ENCODE results near the gene GPR87.

GPR87 gene

DNA sequence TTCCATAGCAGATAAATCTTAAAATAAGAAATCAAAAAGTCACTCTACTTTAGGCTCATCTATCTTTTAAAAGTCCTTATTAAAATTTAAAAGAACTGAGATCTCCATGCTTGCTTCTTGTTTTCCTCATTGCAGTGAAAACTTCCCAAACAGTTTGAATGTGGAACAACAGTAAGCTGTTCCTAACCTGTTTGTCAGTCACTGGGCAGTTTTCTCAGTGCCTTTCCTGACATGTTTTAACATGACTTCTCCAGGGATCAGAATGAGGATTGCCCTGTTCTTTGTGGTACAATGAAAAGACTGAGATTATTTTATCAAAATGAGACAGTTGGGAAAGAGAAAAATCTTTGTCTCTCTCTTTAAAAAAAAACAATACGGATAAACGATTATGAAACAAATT is 774 bp downstream of the GPR87 start:
- DNase-seq (ENCODE audit: low spot score) = no peak

DNA sequence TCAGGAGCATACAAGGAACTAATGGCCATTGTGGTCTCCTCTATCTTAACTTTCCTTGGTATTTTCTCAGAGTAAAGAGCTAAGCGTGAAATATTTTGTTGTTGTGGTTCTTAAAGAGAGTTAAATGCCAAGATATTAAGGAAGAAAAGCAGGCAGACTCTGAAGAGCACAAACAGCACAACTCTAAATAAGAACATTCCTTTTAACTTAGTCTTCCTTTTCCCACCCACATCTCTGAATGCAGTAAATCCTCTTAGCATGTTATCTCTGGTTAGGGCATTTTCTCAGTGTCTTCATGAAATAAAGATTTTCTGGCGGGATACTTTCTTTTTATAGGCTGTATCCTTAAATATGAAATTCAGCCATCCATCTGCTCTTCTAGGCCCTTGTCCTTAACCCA is 1.5 kb downstream of the GPR87 start:
- no peak for DNase-seq (ENCODE audit: low spot score)

DNA sequence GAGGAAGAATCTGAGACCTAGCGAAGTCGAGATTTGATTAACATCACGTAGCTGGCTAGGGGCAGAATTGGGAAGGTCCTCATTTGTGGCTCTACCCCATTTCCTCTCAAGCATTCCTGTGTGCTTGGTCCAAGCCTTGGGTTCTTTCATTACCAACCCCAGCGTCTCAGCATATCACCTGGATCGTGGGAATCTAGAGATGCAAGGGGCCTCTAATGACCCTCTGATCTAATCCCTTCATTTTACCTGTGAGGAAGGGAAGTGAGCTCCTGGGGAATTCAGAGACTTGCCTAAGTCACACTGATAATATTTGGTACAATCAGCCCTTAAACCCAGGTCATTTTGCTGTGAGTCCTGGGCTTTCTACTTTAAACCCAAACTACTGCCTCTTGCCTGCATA is 2.0 kb downstream of the GPR87 start:
- DNase-seq (ENCODE audit: low spot score) = no peak

DNA sequence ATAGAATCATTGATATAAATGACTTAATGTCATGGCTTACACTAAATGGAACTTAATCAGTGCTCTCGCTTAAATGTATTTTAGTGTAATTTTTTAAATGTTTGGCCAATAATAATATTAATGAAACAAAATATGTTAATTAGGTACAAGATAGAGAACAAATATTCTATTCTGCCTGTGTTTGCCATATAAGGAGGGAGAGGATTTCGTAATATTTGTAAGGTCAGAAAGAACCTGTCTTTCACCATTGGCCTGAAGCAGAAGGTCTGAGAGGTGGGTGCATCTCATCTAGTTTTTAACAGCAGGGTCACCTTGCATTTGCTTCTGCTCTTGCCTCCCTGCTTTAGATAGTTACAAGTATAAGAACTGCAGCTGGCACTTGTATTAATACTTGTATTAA is 2.5 kb downstream of the GPR87 start:
- no peak for DNase-seq (ENCODE audit: low spot score)

DNA sequence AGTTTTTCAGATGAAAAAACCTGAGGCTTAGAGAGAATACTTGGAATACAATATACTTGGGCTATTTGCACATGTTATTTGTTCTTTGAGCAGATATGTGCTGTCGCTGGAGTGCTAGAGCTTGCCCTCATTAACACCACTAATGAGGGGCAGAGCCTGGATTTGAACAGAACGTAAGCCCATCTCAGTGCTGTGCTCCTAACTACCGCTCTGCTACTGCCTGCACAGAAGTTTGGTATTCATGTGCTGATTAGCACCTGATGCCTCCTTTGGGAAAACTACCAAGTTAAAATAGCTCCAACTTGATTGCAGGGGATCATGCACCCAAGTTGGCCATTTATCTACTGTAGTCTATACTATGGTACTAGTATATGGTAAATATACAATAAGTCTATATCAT is 3.6 kb downstream of the GPR87 start:
- DNase-seq (ENCODE audit: low spot score) = no peak

DNA sequence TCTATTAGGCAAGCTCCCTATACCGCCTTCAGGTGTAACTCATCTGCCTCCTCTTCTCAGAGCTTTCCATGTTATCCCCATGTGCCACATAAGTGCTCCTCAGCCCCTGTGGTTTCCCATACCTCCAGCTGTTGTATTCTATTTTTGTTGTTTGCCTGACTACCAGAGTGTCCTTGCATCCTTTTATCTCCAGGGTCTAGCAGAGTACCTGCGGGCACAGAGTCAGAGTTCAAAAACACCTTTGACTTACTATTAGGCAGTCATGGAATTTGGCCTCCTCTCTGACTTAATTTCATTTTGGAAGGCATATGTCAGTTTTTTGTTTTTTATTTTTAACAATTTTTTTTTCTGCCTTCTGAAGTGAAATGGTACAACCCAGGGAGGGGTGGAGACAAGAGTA is 7.1 kb downstream of the GPR87 start:
- no peak for DNase-seq (ENCODE audit: low spot score)

DNA sequence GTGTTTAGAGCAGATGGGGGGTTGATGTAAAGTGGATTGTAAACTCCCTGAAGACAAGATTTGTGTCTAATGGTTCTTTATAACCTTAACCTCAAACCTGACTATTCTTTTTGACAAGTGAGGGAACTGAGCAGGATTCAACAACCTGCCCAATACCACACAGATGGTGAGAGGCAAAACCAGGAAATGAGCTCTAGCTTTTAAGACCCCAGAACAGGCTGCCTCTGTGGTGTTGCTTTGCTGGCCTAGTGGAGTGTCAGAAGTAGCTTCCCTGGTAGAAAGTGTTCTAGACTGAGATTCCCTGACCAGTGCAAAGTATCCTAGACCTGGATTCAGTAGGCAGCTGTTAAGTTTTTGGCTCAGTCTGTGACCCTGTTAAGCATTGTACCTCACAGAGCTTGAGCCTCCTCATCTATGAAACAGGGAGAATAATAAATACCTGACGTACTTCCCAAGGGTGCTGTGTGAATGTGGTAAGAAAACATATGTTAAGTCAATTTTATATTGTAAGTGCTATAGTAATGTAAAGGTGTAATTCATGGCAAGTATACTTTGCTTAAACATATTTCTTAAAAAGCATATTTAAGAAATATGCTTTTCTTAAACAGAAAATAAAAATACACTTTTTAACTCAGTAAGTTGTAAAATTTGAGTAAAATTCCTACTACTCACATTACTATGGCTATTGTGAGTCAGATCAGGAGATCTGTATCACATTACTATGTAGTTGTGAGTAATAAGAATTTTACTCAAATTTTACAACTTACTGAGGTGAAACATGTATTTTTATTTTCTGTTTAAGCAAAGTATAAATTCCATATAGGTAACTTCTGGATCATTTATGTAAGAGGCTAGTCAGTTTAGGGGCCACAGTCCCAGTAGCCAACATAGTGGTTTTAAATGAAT is 8.8 kb downstream of the GPR87 start:
- DNase-seq (ENCODE audit: low spot score) = no peak

DNA sequence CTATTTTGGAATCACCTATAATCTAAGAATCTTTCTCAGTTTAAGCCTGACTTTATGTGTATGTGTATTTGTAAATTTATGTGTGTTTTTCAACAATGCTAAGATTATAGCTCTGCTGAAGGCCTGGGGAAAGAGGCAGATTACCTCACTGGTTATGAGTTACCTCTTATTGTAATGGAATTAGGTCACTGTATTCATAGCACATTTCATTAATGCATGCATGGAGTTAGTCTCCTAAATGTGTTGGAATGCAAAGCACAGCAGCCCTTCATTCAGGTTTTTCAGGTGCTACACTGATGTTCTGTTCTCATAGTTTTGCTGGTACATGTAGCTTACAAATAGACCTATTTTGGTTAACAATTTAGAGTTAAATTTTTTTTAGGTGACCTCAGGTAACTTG is 9.5 kb downstream of the GPR87 start:
- DNase-seq (ENCODE audit: low spot score) = no peak

DNA sequence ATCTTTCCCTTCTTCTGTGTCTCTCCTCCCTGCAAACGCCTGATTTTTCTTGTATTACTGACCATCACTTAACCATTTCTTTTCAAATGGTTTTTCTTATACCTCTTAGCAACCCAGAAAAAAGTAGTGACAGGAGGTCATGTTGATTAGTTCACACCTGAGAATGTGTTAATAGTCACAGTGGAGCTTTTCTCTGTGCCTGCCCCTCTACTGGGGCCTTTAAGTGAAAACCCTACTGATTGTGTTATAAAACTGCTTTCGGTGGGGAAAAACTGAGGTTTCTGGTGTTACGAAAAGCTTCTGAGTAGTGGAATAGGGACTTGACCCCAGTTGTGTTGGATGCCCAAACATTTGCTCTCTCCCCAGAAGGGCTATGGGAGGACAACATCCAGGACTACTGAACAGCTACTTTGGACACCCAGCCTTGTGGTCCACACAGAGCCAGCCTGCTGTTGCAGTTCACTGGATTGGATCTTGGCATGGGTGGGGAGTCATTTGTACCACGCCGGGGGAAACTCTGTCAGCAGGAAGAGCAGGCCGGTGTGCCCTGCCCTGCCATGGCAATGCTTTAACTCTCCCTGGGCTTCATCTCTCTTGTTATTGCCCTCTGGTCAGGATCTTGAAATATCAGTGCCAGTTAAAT is 10.3 kb downstream of the GPR87 start:
- DNase-seq (ENCODE audit: low spot score) = no peak

DNA sequence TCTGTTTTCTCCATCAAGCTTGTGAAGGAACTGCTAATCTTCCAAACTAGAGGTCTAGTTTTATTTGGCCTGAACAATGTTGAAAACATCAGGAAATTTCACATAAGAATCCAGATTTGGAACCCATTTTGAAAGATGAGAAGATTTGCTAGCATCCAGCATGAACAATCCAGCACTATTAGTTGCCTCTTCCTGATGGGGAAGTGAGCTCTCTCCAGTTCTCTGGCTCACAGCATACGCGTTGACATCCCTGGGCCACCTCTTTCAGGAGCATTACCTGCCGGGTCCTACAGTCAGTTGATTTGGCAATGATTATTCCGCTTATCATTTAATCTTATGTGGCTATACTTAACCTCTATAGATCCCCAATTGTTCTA is 10.9 kb downstream of the GPR87 start:
- no peak for DNase-seq (ENCODE audit: low spot score)

DNA sequence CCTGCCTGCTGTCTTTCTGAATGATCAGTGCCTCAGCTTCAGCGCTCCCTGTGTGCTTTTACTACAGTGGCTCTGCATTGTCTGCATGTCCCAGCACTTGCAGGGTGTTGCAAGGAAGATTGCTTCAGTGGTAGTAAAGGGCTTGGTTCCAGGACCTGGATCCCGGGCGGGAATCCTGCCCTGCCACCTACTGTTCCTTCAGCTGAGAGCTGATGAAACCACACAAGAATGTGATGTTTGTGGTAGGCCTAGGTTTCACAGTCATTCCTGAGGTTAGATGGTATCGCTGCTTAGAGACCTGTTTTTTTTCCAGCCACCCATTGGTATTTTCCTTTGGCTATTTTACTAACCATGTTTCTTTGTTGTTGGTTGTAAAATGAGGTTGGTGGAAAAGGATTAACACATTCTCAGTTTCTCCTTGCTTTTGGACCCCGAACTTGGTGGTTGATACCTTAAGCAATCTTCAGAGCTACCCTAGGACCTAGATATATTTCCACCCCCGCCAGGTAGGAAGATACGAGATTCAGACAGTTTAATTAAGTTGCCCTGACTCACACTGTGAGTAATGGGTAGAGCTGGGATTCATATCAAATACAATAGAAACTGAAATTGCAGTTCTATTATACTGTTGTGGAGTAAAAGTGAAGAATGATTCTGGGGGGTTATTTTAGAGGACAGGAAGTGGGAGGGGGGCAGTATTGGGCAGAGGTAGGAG is 11.4 kb downstream of the GPR87 start:
- DNase-seq (ENCODE audit: low spot score) = no peak

DNA sequence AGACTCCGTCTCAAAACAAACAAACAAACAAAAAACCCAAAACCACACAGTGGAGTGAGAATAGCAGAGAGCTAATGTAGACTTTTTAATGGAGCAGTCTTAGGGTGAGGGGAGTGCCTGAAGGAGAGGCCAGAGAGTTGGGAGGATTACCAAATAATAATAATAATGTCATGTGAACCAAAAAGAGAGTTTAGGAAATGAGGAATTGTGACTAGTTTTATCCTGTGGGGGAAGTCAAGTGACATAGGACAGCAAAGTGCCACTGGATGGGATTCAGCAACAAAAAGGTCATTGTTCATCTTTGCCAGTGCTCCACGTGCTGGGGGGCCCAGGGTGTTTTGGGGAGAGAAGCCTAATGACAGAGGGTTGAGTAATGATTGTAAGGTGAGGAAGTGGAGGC is 12.9 kb downstream of the GPR87 start:
- no peak for DNase-seq (ENCODE audit: low spot score)

DNA sequence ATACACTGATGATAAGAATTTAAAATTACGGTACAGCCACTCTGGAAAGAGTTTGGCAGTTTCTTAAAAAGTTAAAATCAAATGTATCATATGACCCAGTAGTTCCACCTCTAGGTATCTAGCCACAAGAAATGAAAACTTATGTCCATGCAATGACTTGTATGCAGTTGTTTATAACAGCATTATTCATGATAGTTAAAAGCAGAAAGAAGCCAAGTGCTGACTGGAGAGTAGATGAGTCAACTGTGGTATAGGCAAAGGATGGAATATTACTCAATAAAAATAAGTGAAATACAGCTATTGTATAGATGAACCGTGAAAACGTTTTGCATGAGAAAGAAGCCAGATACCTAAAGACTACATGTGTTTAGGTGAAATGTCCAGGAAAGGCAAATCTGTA is 14.8 kb downstream of the GPR87 start:
- no peak for DNase-seq (ENCODE audit: low spot score)

DNA sequence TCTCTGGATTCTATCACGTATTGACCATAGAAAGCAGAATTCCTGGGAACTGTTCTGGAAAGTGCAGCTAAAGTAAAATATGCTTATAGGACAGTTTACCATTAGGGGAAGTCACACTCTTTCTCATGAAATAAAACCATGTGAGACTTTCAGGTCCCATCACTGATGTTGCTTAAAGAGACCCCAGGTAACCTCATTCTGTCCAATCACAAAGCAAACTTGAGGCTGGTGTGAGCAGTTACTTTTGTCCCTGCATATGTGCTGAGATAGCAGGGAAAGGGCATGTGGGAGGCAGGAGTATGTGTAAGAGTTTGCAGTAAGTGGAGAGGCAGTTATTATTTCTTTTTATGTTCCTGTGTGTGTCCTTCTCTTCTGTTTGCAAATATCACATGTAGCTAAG is 16.1 kb downstream of the GPR87 start:
- no peak for DNase-seq (ENCODE audit: low spot score)

DNA sequence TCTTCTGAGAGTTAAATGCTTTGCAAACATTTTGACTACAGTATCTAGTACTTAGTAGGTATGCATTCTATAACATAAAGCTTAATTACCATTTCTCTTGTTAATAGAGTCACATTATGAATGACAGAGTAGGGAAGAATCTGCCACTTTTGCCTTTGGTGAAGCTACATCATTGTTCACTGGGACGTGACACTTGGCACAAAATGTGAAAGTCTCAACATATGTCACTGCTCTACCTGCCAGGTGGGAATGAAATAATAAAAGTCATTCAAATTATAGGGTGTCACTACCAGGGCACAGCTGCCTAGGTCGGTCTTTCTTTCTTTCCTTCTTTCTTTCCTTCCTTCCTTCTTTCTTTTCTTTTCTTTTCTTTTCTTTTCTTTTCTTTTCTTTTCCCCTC is 17.6 kb downstream of the GPR87 start:
- no peak for DNase-seq (ENCODE audit: low spot score)

DNA sequence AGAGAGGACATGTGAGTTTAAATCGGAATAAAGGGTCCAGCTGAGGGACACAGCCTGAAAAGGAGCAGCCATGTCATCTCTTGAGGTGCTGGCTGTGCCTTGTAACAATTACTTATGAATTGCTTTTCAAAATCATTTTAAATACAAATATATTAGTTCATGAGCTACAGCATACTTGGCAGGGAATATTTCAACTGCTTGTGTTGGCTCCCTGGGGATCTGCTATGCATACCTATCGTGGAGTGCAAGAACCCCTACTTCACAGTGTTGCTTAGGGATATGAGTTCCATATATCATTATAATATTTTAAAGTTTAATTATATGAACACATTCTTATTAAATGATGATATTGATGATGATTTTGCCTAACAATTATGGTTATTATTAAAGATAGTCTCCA is 19.2 kb downstream of the GPR87 start:
- no peak for DNase-seq (ENCODE audit: low spot score)

DNA sequence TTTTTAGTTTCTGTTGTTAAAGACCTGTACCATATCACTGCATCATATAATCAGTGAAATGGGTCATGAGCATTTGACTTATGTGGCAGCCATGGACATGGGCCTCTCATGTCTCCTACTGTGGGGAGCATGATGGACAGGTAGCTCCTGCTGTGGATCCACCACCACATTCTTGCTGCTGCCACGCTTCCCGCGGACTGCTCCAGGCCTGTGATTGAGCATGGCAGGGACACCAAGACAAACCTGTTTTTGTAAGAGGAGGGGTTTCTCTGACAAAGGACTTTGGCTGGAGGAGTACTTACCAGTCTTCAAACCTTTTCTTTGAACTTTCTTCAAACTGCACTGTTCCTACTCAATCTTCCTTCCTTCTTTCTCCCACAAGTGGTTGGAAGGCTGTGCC is 20.4 kb downstream of the GPR87 start:
- DNase-seq (ENCODE audit: low spot score) = no peak

DNA sequence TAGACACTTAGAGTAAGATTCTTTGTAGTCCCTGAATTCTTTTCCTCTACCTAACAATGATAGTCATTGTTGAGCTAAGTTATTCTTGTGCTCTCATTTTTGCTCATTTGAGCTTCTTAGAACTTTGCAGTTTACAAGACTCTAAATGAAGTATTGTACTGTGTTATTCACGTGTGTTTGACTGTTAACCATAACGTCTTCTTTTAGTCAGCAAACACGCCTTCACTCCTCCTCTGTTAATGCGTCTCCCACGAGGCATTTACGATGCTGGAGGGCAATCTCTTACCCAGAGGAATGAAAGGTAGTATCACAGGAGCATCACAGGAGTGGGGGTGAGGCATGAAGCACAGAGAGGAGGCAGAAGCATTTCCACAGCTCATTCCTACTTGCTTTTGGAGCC is 23.5 kb downstream of the GPR87 start:
- DNase-seq (ENCODE audit: low spot score) = no peak

DNA sequence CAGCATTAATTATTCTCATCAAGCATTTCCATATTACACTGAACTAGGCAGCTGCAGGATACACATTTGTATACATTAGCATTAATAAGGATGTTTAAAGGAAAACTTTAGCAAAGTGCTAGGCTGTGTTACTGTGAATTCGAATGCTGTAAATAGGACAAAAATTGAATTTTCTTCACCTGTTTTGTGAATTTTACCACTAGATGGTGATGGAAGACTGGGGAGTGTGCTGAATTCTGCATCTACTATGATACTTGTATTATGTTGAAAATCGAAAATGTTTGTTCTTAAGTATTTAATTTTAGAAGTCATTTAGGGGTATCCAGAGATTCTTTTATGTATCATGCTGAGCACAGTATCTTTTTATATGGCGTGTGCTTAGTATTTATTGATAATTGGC is 25.9 kb downstream of the GPR87 start:
- no peak for DNase-seq (ENCODE audit: low spot score)

DNA sequence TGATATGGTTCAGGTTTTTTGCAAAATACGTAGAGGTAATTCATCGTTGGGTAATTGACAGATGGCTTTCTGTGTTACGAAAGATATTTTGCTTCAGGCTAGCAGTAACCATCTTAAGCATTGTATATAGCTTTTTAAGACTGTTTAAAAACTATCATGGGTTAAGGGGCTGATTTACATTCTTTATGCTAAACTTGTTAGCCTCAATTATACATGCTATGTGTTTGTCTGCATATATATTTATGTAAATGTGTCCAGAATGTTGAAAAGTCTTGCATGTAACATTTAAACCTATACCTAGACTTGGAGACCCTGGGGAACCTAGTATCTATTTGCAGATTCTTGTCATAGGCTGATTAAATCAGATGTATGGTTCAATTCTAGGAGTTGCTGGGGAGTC is 27.2 kb downstream of the GPR87 start:
- no peak for DNase-seq (ENCODE audit: low spot score)

DNA sequence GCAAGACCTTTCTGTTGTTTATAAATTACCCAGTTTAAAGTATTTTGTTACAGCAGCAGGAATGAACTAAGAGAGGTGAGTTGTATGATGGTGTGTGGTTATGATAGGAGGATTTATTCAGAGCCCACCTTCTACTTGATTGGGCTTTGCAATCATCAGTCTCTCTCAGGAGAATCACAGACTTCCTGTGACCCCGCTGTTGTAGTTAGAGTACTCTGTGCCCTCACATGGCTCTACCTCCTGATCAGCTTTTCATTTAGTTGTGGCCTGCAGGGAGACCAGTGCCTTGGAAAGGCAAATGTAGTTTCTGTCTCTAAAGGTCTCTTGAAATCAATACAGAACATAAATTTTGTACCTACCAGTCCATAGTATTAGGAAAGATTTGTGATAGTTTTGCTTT is 30.7 kb downstream of the GPR87 start:
- DNase-seq (ENCODE audit: low spot score) = no peak

DNA sequence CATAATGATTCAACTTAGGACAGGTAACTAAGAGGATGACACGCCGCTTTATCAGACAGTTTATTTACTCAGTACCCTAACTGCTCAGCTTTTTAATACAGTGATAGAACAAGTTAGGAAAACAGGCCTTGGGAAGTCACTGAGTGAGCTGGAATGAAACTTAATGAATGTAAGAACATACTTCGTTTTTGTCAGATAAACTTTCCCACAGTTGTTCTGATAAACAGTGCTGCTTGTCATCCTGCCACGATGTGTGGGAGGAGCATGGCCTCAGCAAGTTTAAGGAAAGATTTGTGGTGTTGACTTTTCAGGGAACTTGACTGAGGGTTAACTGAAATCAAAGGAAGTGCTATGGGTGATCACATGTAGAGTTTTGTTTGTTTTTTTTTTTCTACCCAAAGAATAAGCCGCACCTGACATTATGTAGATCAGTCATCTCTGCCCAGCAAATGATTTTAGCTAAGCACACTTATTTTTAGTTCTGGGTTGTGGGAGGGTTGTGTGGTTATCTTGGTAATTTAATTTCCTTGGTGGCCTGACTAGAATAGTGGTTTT is 32.6 kb downstream of the GPR87 start:
- no peak for DNase-seq (ENCODE audit: low spot score)

DNA sequence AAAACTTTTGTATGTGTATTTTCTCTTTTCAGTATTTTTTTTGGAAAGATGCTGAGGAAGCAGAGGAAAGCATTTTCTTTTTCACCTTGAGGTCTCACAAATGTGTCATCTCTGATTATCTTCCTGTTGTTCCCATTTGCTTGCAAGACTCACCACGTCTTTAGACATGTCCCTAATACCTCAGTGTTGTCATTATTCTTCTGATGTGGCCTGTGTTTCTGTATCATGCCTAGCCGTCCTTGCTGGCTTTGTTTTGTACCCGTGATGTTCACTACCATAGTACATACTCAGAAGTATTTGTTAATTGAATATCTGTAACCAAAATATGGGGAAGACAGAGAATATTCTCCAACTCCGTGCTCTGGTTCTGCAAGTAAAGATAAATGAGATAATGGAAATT is 33.2 kb downstream of the GPR87 start:
- no peak for DNase-seq (ENCODE audit: low spot score)

Measured in hematopoietic multipotent progenitor cell treated with erythropoietin and hydrocortisone succinate and interleukin-3 and kit ligand, for 17 days (in vitro differentiated cells).